ENCODE measurements around the gene NRL.

The NRL gene

DNA sequence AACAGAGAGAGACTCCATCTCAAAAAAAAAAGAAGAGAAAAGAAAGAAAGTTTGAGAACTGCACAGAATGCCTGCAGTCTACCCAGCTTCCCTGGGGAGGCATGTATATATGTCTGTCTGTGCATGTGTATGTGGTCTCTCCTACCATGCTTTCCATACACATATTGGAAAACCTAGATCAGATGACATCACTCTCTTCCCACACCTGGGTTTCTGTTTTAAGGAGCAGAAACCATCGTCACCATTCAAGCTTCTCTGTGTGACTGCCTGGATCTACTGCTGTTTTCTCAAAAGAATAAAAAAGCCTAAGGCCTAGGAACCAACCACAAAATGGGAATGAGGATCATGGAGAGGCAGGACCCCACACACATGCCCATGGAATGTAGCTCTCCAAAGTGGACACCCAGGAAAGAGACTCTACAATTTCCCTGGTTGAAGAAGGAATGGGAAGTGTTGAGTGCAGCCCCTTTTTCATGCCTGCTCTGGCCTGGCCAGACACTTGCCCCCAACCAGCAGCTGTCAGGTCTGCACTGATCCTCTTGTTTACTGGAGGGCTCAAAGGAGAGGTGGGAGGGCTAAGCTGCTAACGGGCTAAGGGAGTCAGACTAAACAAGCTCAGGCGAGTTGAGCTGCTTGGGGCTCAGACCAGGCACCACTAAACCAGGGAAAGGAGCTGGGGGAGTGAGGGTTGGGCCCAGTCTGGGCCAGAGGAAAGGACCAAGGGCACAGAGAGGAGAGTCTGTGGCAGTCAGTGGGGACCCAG, 28.4 kb downstream of the NRL start:
- Histone ChIP-seq H3K4me1 (ENCODE audit: low read length) (peaks cover 11% of the 10 kb centered on the region), H4K20me1 (ENCODE audit: insufficient read depth, low read length) (no peaks in the 10 kb centered on the region), H3K4me3 (ENCODE audit: low read length) (no peak overlapping the region), H3K4me2 (ENCODE audit: low read length) (no peak overlapping the region), H3K9ac (ENCODE audit: low read length) (no peak overlapping the region), H2AFZ (ENCODE audit: low read depth, low read length) (no peak overlapping the region), H3K27ac (ENCODE audit: low read length) (no peak overlapping the region), H3K36me3 (replicated peaks; ENCODE audit: low read depth, low read length) (no peaks in the 10 kb centered on the region), H3K27me3 (ENCODE audit: low read depth, low read length) (peaks cover 17% of the 10 kb centered on the region), H3K9me3 (ENCODE audit: insufficient read depth, low read length) (no peaks in the 10 kb centered on the region), H3K79me2 (ENCODE audit: low read length) (no peaks in the 10 kb centered on the region)
- TF ChIP-seq EZH2phosphoT487 (IDR thresholded peaks at IDR 0.05; ENCODE audit: low read depth) (no peak), CTCF (IDR thresholded peaks at IDR 0.05; ENCODE audit: low read depth, low read length) (no peak)

GRCh38 chr14:24085215-24085614, 29.5 kb downstream of the NRL start:
- Histone ChIP-seq H3K4me2 (ENCODE audit: low read length) (no peak overlapping the region), H3K36me3 (replicated peaks; ENCODE audit: low read depth, low read length) (no peaks in the 10 kb centered on the region), H3K4me1 (ENCODE audit: low read length) (peaks cover 12% of the 10 kb centered on the region), H3K9me3 (ENCODE audit: insufficient read depth, low read length) (no peaks in the 10 kb centered on the region), H2AFZ (ENCODE audit: low read depth, low read length) (no peak overlapping the region), H3K9ac (ENCODE audit: low read length) (no peak overlapping the region), H3K27ac (ENCODE audit: low read length) (no peak overlapping the region), H3K27me3 (ENCODE audit: low read depth, low read length) (peaks cover 17% of the 10 kb centered on the region), H3K4me3 (ENCODE audit: low read length) (no peak overlapping the region), H4K20me1 (ENCODE audit: insufficient read depth, low read length) (no peaks in the 10 kb centered on the region), H3K79me2 (ENCODE audit: low read length) (no peaks in the 10 kb centered on the region)
- TF ChIP-seq EZH2phosphoT487 (IDR thresholded peaks at IDR 0.05; ENCODE audit: low read depth) (no peak), CTCF (IDR thresholded peaks at IDR 0.05; ENCODE audit: low read depth, low read length) (no peak)

GRCh38 chr14:24084440-24084839, 30.3 kb downstream of the NRL start:
- no peak for TF ChIP-seq EZH2phosphoT487 (IDR thresholded peaks at IDR 0.05; ENCODE audit: low read depth)
- TF ChIP-seq CTCF (IDR thresholded peaks at IDR 0.05; ENCODE audit: low read depth, low read length), result no peak
- Histone ChIP-seq H3K4me2 (ENCODE audit: low read length) (no peak overlapping the region), H3K27me3 (ENCODE audit: low read depth, low read length) (peaks cover 17% of the 10 kb centered on the region), H2AFZ (ENCODE audit: low read depth, low read length) (no peak overlapping the region), H4K20me1 (ENCODE audit: insufficient read depth, low read length) (no peaks in the 10 kb centered on the region), H3K4me1 (ENCODE audit: low read length) (peaks cover 14% of the 10 kb centered on the region), H3K9me3 (ENCODE audit: insufficient read depth, low read length) (no peaks in the 10 kb centered on the region), H3K79me2 (ENCODE audit: low read length) (no peaks in the 10 kb centered on the region), H3K9ac (ENCODE audit: low read length) (no peak overlapping the region), H3K27ac (ENCODE audit: low read length) (no peak overlapping the region), H3K36me3 (replicated peaks; ENCODE audit: low read depth, low read length) (no peaks in the 10 kb centered on the region), H3K4me3 (ENCODE audit: low read length) (no peak overlapping the region)

- Histone ChIP-seq H3K27me3 (ENCODE audit: low read depth, low read length) (peaks cover 17% of the 10 kb centered on the region), H3K36me3 (replicated peaks; ENCODE audit: low read depth, low read length) (no peaks in the 10 kb centered on the region), H3K27ac (ENCODE audit: low read length) (no peak overlapping the region), H3K79me2 (ENCODE audit: low read length) (no peaks in the 10 kb centered on the region), H2AFZ (ENCODE audit: low read depth, low read length) (no peak overlapping the region), H4K20me1 (ENCODE audit: insufficient read depth, low read length) (no peaks in the 10 kb centered on the region), H3K4me1 (ENCODE audit: low read length) (peaks cover 14% of the 10 kb centered on the region), H3K9me3 (ENCODE audit: insufficient read depth, low read length) (no peaks in the 10 kb centered on the region), H3K9ac (ENCODE audit: low read length) (no peak overlapping the region), H3K4me2 (ENCODE audit: low read length) (no peak overlapping the region), H3K4me3 (ENCODE audit: low read length) (no peak overlapping the region)
- TF ChIP-seq CTCF (IDR thresholded peaks at IDR 0.05; ENCODE audit: low read depth, low read length), result no peak
- no peak for TF ChIP-seq EZH2phosphoT487 (IDR thresholded peaks at IDR 0.05; ENCODE audit: low read depth)
Measured at GRCh38 chr14:24083462-24083861, 31.3 kb downstream of the NRL start.
